Activated CD8-positive, alpha-beta memory T cell treated with anti-CD3 and anti-CD28 coated beads for 48 hours (primary cell): ENCODE data around the gene TMEM165.
"Not testable (repeated sequence)": the region's sequence is repeated elsewhere in the genome, so short reads cannot be mapped to it uniquely, and the experiment has no call there.

ENCODE experiments used
- DNase-seq, 3 experiments: peaks; one replicate each; pipeline ENCODE4 v3.0.0-alpha.2; 2020; ENCODE audit warnings: low read depth in 2 of 3, low spot score in 2 of 3

The TMEM165 gene, protein sequence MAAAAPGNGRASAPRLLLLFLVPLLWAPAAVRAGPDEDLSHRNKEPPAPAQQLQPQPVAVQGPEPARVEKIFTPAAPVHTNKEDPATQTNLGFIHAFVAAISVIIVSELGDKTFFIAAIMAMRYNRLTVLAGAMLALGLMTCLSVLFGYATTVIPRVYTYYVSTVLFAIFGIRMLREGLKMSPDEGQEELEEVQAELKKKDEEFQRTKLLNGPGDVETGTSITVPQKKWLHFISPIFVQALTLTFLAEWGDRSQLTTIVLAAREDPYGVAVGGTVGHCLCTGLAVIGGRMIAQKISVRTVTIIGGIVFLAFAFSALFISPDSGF

DNA sequence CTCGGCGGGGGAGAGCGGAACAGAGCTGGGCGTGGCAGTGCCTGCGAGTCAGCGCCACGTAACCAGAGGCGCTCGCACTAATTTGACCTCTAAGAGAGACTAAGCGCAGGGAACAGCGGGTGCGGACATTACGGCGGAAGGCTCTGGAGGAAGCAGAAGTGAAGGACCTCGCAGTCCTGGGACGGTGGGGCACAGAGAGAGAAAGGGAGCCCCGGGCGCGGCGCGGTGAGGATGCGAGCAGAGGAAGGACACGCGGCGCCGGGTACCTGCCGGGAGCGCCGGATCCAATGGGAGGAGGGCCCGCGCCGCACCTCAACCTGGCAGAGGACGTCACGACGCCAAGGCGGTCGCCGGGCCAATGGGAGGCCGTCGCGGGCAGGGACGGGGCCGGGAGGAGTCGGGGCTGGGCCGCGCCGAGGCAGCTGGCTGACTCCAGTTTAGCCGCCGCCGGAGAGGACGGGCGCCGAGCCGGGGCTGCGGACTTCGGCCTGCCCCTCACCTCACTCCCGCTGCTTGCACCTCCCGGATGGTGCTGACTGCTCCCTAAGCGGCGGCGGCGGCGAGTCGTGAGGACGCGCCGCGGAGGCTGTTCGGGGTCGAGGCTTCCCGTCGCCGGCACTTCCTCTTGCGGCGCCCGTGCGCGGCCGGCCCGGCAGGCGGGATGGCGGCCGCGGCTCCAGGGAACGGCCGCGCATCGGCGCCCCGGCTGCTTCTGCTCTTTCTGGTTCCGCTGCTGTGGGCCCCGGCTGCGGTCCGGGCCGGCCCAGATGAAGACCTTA, at the start of gene TMEM165:
TSS of gene TMEM165 (plus strand) at position 429 of the 779 bp plus-strand sequence. CDS start at position 662, 233 bp downstream.
- DNase-seq = peak; percentile 78 to 83 (median 79)

DNA sequence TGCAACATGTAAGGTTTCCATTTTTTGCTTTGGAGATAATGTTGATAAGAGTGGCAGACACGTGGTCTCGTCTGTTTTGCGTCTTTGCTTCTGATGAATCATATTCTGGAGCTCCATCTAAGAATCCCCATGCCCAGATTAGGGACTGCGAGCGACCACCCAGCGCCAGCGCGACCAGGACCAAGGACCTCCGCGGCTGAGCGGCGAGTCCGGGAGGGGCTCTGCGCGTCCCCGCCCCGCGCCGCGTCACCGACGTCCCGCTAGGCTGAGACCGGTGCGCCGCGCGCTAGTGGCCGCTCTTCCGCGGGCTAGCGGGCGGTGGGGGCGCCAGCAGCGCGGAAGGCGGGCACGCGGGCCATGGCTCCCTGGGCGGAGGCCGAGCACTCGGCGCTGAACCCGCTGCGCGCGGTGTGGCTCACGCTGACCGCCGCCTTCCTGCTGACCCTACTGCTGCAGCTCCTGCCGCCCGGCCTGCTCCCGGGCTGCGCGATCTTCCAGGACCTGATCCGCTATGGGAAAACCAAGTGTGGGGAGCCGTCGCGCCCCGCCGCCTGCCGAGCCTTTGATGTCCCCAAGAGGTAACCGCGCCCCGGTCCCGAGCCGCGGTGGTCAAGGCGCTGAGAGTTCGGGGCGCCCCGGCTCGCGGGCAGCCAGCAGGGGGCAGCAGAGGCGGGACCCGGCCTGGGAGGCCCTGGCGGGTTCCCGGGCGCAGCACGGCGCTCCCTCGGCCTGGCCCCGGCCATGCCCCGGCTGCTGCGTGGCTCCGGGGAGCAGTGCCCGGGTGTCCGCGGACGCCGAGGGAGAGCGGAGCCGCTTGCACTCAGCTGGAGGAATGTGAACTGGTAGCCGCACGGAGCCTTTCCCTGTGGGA, 49.5 kb upstream of the TMEM165 start, which contains the start of gene SRD5A3:
TSS of gene SRD5A3 (plus strand) at position 263 of the 871 bp plus-strand sequence. CDS start at position 358, 95 bp downstream.
- peak; percentile 77 to 86 (median 80) for DNase-seq

DNA sequence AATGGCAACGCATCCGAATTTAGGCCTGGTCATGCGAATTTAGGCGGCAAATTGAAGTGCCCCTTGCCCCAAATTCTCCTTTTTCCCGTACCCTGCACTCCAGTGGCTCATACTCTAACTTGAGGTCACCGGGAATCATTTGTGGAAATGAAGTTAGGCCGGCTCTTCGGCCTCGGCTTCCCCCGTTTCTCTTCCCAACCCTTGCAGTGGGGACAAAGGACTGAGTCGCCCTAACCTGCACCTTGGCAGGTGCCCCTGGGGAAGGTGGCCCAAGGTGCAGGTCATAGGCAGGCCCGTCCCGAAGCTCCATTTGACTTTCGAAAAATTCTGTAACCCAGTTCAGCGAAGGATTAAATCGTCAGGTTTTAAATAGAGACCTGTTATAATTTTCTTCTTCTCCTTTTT, 48.9 kb upstream of the TMEM165 start:
- DNase-seq = no peak

DNA sequence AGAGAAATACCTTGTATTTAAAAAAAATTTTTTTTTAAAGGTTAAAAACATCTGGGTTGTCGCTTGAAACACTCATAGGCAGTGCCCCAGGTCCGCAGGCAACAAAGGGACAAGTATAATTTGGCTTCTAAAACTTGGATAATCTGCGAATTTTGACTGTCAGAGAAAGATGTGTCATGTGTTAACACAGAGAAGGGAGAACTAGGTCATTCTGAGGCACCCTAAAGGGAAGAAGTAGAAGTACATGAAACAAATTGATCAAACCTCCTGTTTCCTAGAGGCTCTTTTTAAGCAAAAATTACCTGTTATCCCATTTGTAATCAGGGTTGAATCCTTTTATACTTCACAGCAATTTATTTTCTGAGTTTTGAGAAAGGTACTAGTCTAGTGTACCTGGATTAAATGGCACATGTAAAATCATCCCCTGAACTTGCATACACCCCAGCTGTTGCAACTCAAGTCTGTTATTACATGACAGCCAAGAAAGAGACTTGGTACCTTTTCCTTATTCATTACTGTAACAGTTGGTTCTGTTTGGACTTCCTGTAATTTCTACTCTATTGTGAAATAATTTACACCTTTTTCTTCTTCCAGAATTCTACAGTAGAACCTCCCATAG, 48.0 kb upstream of the TMEM165 start:
- DNase-seq = no peak

DNA sequence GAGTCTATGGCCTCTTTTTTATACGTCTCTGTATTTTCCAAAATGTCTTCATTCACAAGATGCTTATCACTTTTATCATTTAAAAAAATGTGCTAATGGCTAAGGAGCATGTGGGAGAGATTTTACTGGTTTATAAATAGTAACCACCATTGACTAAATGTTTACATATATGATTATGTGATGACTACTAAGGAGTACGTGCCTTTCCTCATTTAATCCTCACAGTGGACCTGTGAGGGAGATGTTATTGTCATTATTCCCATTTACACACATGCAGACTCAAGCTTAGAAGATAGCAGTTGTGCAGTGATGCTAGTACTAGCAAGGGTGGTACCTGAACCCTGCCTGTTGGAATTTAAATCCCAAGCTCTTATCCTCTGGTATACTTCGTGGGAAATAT, 47.3 kb upstream of the TMEM165 start:
- DNase-seq = no peak

DNA sequence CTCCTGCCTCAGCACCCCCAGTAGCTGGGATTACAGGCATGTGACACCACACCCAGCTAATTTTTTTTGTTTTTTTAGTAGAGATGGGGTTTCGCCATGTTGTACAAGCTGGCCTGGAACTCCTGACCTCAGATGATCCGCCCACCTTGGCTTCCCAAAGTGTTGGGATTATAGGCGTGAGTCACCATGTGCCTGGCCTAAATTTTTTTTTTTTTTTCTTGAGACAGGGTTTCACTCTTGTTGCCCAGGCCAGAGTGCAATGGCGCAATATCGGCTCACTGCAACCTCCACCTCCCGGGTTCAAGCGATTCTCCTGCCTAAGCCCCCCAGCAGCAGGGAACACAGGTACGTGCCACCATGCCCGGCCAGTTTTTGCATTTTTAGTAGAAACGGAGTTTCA, 44.9 kb upstream of the TMEM165 start:
- DNase-seq = not testable (repeated sequence)

DNA sequence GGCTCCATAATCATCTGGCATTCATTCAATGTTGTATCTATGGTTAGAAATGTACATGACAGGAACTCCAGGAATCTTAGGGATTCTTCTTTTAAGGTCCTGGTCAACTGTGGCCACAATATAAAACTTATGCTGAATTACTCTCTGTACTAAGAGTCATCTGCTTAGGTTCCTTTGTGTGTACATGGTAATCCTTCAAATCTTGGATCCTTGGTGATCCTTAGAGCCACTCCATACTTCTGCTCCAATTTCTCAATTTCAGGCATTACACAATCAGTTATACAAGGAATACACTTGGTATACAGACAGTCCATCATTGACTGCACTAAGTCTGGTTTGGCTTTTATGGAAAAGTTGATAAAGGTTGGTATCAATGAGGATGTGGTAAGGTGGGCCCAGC, 43.9 kb upstream of the TMEM165 start:
- no peak for DNase-seq

DNA sequence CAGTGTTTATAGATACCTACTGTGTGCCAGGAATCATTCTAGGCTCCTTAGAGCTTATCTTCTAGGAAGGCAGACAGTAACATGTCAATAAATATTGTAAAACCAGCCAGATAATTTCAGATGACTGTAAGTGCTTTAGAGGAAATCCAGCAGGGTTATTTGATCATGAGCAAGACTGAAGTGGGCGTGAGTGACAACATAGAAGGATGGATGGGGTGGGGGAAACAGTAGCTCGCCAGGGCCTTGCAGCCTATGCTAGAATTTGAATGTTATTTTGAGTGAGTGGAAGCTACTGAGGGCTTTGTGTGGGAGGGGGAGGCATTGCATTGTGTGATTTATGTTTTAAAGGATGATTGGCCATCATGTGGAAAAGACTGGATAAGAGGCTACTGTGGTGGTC, 43.0 kb upstream of the TMEM165 start:
- no peak for DNase-seq

DNA sequence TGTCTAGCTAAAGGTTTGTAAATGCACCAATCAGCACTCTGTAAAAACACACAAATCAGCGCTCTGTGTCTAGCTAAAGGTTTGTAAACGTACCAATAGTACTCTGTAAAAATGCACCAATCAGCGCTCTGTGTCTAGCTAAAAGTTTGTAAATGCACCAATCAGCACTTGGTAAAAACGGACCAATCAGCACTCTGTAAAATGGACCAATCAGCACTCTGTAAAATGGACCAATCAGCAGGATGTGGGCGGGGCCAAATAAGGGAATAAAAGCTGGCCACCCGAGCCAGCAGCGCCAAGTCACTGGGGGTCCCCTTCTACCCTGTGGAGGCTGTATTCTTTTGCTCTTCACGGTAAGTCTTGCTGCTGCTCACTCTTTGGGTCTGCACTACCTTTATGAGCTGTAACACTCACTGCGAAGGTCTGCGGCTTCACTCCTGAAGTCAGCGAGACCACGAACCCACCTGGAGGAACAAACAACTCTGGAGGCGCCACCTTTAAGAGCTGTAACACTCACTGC, 42.5 kb upstream of the TMEM165 start:
- DNase-seq = not testable (repeated sequence)

DNA sequence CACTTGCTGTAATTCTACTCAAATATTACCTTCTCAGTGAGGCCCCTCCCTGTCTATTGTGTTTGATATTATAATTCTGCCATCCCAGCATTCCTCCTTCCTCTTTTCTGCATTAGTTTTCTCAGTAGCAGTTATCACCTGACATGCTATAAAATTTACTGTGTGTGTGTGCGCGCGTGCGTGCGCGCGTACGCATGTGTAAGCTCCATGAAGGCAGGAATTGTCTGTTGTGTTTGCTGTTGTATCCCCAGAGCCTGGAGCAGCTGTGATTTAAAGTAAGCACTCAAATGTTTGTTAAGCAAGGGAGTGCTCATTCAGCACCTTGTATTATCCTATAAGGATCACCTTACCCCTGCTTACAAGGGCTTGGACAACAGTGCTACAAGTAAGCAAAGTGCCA, 41.1 kb upstream of the TMEM165 start:
- no peak for DNase-seq

DNA sequence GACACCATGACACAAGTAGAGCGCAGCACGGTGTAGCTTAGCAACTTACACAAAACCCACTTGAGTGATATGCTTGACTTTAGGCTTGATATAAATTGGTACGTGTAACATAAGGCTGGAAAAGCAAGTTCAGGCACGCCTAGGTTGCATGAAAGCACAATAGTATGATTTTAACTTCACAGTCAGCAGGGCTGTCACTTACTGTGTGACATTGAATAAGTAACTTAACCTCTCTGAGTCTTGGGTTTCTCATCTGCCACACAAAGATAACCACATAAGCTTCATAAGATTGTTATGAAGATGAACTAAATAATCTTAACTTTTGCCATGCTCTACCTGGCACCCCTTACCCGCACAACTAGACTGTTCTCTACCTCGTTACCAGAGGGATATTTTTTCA, 40.2 kb upstream of the TMEM165 start:
- DNase-seq = no peak

DNA sequence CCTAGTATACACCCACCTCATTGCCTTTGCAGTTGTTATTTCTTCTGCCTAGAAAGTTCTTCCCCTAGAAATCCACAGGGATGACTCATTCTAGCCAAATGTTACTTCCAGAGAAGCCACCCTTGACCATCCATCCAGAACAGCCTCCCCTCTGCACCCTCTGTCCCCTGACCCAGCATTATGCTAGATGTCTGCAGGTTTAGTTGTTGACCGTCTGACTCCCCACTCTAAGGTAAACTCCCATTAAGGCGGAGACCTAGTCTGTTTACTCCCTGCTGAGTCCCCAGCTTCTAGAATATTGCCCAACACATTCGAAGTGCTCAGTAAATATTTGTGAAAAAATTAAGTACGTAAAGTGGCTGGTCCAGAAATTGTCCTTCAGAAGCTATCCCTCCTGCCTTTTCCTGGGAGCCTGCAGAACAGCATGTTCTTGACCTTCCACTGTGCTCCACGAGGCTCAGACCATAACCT, 38.7 kb upstream of the TMEM165 start:
- DNase-seq = no peak

DNA sequence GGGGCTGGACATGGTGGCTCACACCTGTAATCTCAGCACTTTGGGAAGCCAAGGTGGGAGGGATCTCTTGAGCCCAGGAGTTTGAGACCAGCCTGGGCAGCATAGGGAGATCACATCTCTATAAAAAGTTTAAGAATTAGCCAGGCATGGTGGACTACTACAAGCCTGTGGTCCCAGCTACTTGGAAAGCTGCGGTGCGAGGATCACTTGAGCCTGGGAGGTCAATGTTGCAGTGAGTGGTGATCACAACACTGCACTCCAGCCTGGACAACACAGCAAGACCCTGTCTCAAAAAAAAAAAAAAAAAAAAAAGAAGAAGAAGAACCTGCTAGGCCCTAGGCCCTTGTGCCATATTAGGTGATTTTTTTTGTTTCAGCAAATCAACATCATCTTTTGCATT, 37.5 kb upstream of the TMEM165 start:
- DNase-seq = no peak

DNA sequence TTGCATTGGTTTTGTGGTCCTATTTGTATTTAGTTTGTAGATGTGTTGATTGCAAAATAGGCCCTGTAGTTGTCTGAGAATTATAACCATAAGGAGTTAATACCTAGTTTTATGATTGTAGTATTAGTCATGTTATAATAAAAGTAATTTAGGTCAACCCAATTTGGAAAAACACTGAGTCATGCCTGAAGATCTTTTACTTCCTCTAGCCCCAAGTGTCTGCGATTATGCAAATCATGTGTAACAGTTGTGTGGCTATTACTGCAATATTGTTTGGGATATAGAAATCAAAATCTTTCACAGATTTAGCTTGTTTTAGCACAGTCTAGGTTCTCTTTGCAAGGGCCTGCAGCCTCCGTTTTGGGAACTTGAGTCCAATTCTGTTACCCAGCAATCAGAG, 37.1 kb upstream of the TMEM165 start:
- no peak for DNase-seq

DNA sequence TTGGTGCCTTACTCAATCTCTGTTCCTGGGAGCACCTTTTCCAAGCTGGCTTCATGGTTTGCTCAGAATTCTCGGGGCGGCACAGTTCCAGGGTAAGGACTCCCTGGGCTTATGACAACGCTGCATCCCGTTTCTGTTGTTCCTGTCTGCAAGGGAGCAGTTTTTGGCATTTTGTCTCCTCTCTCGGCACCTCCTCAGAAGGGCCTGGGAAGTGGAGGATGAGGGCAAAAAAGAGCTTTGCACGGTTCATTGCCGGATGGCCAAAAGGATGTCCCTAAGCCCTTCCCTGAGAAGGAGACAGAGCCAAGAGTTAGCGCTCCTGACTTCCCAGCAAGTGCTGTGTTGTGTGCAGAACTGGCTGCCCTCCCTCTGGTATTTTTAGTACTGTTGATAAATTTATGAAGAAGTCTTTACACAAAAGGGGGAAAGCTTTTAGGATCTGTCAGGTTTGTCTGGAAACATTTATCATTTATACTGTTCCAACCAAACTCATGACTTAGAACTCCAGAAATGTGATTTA, 36.3 kb upstream of the TMEM165 start:
- no peak for DNase-seq

DNA sequence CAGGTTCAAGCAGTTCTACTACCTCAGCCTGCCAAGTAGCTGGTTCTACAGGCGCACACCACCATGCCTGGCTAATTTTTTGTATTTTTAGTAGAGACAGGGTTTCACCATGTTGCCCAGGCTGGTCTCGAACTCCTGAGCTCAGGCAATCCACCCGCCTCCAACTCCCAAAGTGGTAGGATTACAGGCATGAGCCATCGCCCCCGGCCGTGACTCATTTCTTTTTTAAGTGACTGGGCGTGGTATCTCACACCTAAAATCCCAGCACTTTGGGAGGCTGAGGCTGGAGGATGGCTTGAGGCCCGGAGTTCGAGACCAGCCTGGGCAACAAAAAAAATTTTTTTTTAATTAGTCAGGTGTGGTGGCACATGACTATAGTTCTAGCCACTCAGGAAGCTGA, 32.8 kb upstream of the TMEM165 start:
- not testable (repeated sequence) for DNase-seq

DNA sequence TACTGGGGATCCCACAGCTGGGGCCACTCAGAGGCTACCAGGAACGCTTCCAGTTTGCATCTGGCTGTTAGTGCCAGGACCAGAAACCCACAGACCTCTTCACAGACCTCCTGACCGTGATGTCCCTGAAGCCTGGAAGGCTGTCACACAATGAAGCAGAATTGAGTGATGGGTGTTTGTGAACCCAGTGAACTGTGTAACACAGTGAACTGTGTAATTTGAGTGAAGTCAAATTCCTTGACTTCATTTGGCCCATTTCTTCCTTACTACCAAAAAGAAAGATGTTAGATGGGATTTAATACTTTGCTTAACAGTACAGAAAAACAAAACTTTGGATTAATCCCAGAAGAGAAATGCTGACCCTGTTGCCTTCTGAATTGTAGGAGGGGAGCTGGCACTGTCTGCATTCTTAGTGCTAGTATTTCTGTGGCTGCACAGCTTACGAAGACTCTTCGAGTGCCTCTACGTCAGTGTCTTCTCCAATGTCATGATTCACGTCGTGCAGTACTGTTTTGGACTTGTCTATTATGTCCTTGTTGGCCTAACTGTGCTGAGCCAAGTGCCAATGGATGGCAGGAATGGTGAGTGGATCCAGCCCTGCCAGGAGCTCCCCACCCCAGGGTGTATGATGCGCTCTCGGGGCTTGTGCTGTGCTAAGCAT, 31.9 kb upstream of the TMEM165 start:
- no peak for DNase-seq

DNA sequence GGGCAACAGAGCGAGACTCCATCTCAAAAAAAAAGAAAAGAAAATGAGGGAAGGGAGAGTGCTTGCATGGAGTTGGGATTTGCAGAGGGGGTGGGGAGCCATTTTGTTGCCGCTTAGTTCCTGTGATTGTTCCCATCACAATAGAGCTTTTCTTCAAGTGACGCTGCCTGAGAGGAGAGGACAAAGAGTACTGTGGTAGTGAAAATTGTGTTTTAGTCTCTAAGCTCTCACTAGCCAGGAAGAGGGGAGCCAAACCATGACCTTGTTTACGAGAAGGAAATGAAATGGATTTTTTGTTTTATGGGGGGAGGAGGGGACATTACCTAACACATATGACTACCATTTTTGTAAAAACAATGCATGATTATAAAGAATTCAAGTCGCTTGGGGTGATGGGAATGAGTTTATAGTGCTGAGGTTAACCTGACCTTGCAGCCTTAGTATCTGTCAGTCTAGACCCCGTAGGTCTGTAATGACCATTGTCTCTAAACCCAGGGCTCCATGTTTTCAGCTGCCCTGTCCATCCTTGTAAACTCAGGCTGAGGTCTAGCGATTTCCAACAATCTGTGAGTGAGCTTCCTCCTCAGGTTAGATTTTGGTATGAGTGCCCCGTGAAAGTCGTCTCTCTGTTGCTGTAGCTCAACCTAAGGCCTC, 30.9 kb upstream of the TMEM165 start:
- DNase-seq = no peak

DNA sequence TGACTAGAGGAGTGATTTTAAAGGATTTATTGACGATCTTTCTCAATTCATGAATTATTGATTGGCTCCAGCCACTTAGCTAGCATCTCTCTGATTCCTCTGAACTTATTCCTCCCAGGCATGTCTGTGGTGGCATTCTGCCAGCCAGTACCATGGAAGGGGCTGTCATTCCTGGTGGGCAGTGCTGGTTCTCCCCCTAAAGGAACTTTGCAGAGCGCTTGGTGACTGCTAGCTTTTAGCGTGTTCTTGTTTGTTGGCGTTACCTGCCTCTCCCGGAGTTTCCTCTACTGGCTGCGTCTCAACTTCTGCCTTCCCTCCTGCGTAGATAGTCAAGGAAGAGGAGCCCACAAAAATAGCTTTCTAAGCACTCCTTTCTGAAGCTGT, 30.4 kb upstream of the TMEM165 start:
- DNase-seq = no peak
